VCaP (cell line): ENCODE data around the gene HSD11B2.

Source experiments
- H3K27ac ChIP-seq: fragments of 450-650 bp; 2 replicates; pipeline ENCODE4 v1.5.1; 2017
- TF ChIP-seq, protein P1 (sequence below): fragments of 450-650 bp; conservative IDR thresholded peaks from 2 replicates; pipeline ENCODE4 v1.5.1; 2017; ENCODE audit warnings: mild to moderate bottlenecking, moderate library complexity

HSD11B2 gene

DNA sequence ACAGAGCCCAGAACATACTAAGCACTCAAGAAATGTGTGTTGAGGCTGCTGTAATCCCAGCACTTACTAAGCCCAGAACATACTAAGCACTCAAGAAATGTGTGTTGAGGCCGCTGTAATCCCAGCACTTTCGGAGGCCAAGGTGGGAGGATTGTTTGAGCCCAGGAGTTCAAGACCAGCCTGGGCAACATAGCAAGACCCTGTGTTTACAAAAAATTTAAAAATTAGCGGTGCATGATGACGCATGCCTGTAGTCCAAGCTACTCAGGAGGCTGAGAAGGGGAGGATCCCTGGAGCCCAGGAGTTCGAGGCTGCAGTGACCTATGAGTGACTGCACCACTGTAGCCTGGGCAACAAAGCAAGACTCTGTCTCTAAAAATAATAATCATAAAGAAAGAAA, 7.9 kb upstream of the HSD11B2 start:
- no peak overlapping the region for H3K27ac ChIP-seq
- TF ChIP-seq, protein P1, sequence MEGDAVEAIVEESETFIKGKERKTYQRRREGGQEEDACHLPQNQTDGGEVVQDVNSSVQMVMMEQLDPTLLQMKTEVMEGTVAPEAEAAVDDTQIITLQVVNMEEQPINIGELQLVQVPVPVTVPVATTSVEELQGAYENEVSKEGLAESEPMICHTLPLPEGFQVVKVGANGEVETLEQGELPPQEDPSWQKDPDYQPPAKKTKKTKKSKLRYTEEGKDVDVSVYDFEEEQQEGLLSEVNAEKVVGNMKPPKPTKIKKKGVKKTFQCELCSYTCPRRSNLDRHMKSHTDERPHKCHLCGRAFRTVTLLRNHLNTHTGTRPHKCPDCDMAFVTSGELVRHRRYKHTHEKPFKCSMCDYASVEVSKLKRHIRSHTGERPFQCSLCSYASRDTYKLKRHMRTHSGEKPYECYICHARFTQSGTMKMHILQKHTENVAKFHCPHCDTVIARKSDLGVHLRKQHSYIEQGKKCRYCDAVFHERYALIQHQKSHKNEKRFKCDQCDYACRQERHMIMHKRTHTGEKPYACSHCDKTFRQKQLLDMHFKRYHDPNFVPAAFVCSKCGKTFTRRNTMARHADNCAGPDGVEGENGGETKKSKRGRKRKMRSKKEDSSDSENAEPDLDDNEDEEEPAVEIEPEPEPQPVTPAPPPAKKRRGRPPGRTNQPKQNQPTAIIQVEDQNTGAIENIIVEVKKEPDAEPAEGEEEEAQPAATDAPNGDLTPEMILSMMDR = no peak

GRCh38 chr16:67423611-67424260, 7.2 kb upstream of the HSD11B2 start:
- TF ChIP-seq, protein P1 = no peak
- no peak overlapping the region for H3K27ac ChIP-seq

DNA sequence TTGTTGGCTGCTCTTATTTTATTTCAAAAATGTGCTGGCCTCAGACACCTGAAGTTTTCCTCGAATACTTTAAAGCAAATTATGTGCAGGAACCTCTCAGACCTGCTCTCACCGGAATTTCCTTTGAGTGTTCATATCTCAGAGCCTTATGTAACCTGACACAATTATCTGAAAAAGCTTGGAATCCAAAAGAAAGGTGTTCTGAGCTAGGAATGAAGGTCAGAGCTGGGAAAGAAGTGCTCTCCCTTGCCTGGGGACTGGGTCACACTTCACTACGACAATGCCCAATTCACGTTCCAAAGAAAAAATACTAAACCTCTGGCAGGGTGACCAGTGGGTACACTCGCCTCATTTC, 6.7 kb upstream of the HSD11B2 start:
- TF ChIP-seq, protein P1 = no peak
- no peak overlapping the region for H3K27ac ChIP-seq

- TF ChIP-seq, protein P1 = no peak
- no peak overlapping the region for H3K27ac ChIP-seq
Measured at GRCh38 chr16:67425061-67425460, 5.9 kb upstream of the HSD11B2 start.

DNA sequence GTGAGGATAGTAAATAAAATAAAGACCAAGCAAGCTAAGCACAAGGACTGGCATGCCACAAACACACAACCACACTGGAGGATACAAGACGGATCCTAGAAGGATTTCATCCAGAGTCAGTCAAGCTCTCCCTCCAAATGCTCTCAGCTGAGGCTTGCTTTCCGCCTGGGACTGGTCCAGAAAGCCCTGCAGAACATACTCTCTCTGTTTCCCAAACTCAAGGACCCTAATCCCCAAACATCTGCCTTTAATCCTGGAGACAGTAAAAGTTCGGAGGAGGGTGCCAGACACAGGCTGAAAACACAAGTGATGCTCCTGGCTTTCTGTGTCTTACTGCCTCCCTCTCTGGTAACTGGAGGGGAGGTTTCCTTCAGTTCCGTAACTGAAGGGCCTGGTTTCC, 5.3 kb upstream of the HSD11B2 start:
- TF ChIP-seq, protein P1 = no peak
- no peak overlapping the region for H3K27ac ChIP-seq

DNA sequence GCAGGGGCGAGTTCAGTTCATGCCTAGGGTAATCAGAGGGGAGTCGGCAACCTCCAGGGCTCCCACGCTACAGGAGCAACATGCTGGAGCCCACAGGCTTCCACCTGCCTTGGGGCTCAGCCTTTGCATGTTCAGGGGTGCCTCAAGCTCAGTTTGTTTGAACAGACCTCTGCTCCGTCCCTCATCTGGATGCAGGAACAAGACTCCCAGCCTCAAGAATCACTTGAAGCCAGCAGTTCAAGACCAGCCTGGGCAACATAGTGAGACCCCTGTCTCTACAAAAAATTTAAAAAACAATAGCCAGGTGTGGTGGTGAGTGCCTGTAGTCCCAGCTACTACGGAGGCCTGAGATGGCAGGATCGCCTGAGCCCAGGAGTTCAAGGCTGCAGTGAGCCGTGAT, 4.9 kb upstream of the HSD11B2 start:
- H3K27ac ChIP-seq = no peak overlapping the region
- TF ChIP-seq, protein P1 = no peak

DNA sequence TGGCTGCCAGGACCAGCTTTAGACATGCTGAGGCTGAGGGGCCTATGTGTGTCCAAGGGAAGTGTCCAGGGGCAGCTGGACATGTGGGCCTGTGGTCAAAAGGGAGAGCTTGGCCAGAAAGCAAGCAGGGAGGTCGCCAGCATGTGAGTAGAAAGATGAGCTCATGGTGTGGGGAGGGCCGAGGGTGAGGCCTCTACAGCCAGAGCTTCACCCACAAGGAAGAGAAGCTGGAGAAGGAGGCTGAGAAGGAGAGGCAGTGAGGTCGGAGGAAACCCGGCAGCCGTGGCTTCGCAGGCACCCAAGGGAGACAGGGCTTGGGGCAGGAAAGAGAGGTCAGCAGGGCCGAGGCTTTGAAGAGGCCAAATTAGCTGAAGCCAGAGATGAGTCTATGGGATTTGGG, 4.0 kb upstream of the HSD11B2 start:
- H3K27ac ChIP-seq = no peak overlapping the region
- TF ChIP-seq, protein P1 = no peak
